GM12801 (cell line): ENCODE data around the gene CMSS1.

Experiments used
- CTCF ChIP-seq: IDR thresholded peaks from one replicate; pipeline ENCODE4 v1.5.1; 2011; ENCODE audit warnings: control low read depth; ENCODE audit not compliant: insufficient read length; ENCODE audit errors: extremely low read depth

The CMSS1 gene

GRCh38 chr3:100027321-100027720, 209.7 kb downstream of the CMSS1 start:
- TF ChIP-seq CTCF: no peak

GRCh38 chr3:100029052-100029451, 211.4 kb downstream of the CMSS1 start:
- TF ChIP-seq CTCF: no peak

GRCh38 chr3:100029689-100030088, 212.0 kb downstream of the CMSS1 start:
- TF ChIP-seq CTCF: no peak

GRCh38 chr3:100030346-100030745, 212.7 kb downstream of the CMSS1 start:
- no peak for TF ChIP-seq CTCF

GRCh38 chr3:100030914-100031425, 213.3 kb downstream of the CMSS1 start:
- no peak for TF ChIP-seq CTCF

GRCh38 chr3:100032243-100032642, 214.6 kb downstream of the CMSS1 start:
- TF ChIP-seq CTCF: no peak

GRCh38 chr3:100033184-100033583, 215.5 kb downstream of the CMSS1 start:
- TF ChIP-seq CTCF: no peak
